MCF 10A (cell line): ENCODE measurements around the gene IFNA6. TPM values are rescaled to one million over a fixed set of nuclear protein-coding genes. Genes with fewer than 3 reads are reported as not detected.
"Not testable (repeated sequence)": the region's sequence is repeated elsewhere in the genome, so short reads cannot be mapped to it uniquely, and the experiment has no call there.

Experiments
- BruUV-seq: library from RNA; stranded (reverse); fragments of 400-500 nt; replicated peaks from 2 replicates; lab custom pipeline; 2021; lab: Mats Ljungman, UMichigan
- CTCF ChIA-PET: fragments of 300-600 bp; sonication (Branson Sonifier 250); formaldehyde crosslinking; extraction: SDS; loops from one replicate; lab custom pipeline; 2021; ENCODE audit warnings: antibody characterized with exemption, inconsistent platforms; lab: Yijun Ruan, JAX
- POLR2A ChIA-PET: fragments of 300-600, 350-650 bp; sonication (Branson Sonifier 250); formaldehyde crosslinking; extraction: SDS; loops from one replicate; lab custom pipeline; 2020; ENCODE audit warnings: antibody characterized with exemption, inconsistent platforms; lab: Yijun Ruan, JAX
- DNase-seq: peaks from one replicate; pipeline ENCODE4 v3.0.0-alpha.2; 2018; ENCODE audit not compliant: unreplicated experiment
- H3K27ac Mint-ChIP-seq: one replicate; pipeline ENCODE4 v1.8.0; 2022; ENCODE audit warnings: mild to moderate bottlenecking, low read depth, mixed read lengths; ENCODE audit not compliant: unreplicated experiment
- H3K27me3 Mint-ChIP-seq: one replicate; pipeline ENCODE4 v1.8.0; 2022; ENCODE audit warnings: mixed read lengths; ENCODE audit not compliant: insufficient read depth, unreplicated experiment
- H3K36me3 Mint-ChIP-seq: one replicate; pipeline ENCODE4 v1.8.0; 2022; ENCODE audit warnings: mild to moderate bottlenecking, moderate library complexity, mixed read lengths; ENCODE audit not compliant: insufficient read depth, unreplicated experiment
- H3K4me1 Mint-ChIP-seq: one replicate; pipeline ENCODE4 v1.8.0; 2022; ENCODE audit warnings: mixed read lengths; ENCODE audit not compliant: insufficient read depth, unreplicated experiment
- H3K4me3 Mint-ChIP-seq: one replicate; pipeline ENCODE4 v1.8.0; 2022; ENCODE audit warnings: mild to moderate bottlenecking, moderate library complexity, mixed read lengths; ENCODE audit not compliant: unreplicated experiment
- H3K9me3 Mint-ChIP-seq: one replicate; pipeline ENCODE4 v1.8.0; 2022; ENCODE audit warnings: mixed read lengths; ENCODE audit not compliant: unreplicated experiment
- CTCF ChIP-seq: fragments of 200-600 bp; IDR thresholded peaks from one replicate; pipeline ENCODE4 v1.8.0; 2022; ENCODE audit warnings: antibody characterized with exemption, mild to moderate bottlenecking; ENCODE audit not compliant: unreplicated experiment
- intact Hi-C: fragments of 100-400 bp; cut with micrococcal nuclease; formaldehyde crosslinking; loops from 2 replicates; pipeline ENCODE4 v1.14.1; 2022
- total RNA-seq: library from RNA; stranded (reverse); gene quantifications from 2 replicates; pipeline ENCODE4 v1.2.3, GENCODE V29; 2022

IFNA6 gene
- total RNA-seq, 1 experiment from 2014 or later, result not detected

- H3K27ac Mint-ChIP-seq, result no peak within 1 kb of the TSS
- TF ChIP-seq CTCF, result no peak
- H3K27me3 Mint-ChIP-seq, result peaks cover 66% of the 10 kb centered on the region
- no TSS peak for BruUV-seq
- no peaks in the 10 kb centered on the region for H3K9me3 Mint-ChIP-seq
- no peak within 1 kb of the TSS for H3K4me3 Mint-ChIP-seq
- no peak for DNase-seq
- no peaks in the 10 kb centered on the region for H3K4me1 Mint-ChIP-seq
- CTCF ChIA-PET, result no interaction called here
- H3K36me3 Mint-ChIP-seq, result no peaks in the 10 kb centered on the region
- intact Hi-C loops, result no loop called here
- POLR2A ChIA-PET, result interaction anchor here (1.1 kb wide), 1 partner anchor 11 kb away, joined by 3 read pairs; no protein-coding TSS in a partner anchor
Measured at GRCh38 chr9:21367957-21368356, 17.3 kb upstream of the IFNA6 start, which contains the start of gene IFNA13. Gene IFNA13 (minus strand): TSS chr9:21368057. CDS start chr9:21368010, 47 bp downstream.

GRCh38 chr9:21367169-21367568 is 16.5 kb upstream of the IFNA6 start:
- intact Hi-C loops, POLR2A ChIA-PET, H3K4me3 Mint-ChIP-seq, BruUV-seq, H3K36me3 Mint-ChIP-seq, H3K4me1 Mint-ChIP-seq, H3K27ac Mint-ChIP-seq, CTCF ChIA-PET, DNase-seq, H3K9me3 Mint-ChIP-seq: not testable (repeated sequence)
- H3K27me3 Mint-ChIP-seq, result peaks cover 59% of the 10 kb centered on the region

DNA sequence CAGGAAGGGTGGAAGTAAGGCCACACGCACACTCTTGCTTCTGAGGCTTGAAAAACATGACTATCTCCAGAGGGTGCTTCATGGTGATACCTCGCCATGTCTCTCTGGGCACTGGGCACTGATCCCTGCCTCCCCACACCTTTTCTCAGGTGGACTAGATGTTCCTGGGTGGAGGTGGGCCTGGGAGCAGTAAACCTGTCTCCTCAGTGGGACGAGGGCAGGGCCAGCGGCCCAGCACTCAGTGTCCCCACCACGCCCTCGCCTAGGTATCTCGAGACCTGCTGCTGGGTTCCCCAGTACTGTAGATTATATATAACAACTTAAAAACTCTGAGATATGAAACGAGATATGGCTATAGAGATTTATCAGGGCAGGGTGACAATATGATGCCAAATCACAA is 11.6 kb upstream of the IFNA6 start:
- no peak overlapping the region for H3K27ac Mint-ChIP-seq
- POLR2A ChIA-PET, result no interaction called here
- DNase-seq, result no peak
- no peaks in the 10 kb centered on the region for H3K36me3 Mint-ChIP-seq
- H3K27me3 Mint-ChIP-seq, result peaks cover 38% of the 10 kb centered on the region
- no peak overlapping the region for H3K4me3 Mint-ChIP-seq
- intact Hi-C loops, result no loop called here
- no peak for TF ChIP-seq CTCF
- no peaks in the 10 kb centered on the region for H3K9me3 Mint-ChIP-seq
- H3K4me1 Mint-ChIP-seq, result no peaks in the 10 kb centered on the region
- CTCF ChIA-PET, result interaction anchor here (0.6 kb wide), 1 partner anchor 72 kb away, joined by 3 read pairs; no protein-coding TSS in a partner anchor
- BruUV-seq, result no TSS peak

DNA sequence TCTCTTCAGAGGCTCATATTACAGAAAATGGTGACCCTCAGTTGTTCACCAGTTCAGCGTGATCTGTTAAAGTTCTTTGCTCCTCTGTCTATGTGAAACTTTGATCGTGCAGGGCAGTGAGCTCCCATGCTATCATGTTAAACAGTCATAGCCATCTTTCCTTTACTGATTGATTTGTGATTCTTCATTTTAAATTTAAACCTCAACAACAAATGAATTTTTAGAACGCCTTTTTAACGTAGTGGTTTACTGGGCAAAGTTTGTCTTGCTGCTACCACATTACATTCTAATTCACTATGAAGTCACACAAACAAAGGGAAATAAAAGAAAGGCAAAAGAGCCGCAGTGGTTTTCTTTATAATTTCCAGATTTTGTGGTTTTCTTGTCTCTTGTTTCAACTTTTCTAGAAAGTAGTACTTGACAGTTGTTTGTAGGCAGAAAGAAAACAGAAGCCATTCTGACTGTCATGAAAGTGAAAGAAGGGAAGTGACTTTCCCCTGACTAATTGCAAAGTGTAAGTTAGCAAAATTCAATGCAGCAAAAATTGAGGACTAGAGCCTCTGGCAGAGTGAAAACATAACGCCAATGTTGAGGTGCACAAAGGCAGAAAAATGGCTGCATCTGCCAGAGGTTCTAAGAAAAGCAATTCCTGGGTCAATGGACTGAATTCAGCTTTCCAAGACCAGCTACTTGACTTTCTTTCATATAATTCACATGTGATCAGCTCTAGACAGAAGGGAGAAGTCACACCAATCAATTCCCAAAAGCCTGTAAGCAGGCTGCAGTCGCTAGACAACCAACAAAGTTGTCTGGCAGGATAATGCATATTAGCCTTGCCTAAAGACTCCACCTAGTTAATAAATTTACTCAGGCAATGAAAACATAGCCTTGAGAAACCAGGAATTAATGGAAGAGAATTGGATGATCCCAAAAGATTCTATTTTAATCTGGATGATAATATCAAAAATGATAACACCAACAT is 7.1 kb upstream of the IFNA6 start:
- Mint-ChIP-seq H3K9me3 (peaks cover 7% of the 10 kb centered on the region), H3K27ac (no peak overlapping the region), H3K4me3 (no peak overlapping the region), H3K36me3 (no peaks in the 10 kb centered on the region), H3K4me1 (no peaks in the 10 kb centered on the region), H3K27me3 (peaks cover 30% of the 10 kb centered on the region)
- POLR2A ChIA-PET, result no interaction called here
- CTCF ChIA-PET, result no interaction called here
- no TSS peak for BruUV-seq
- DNase-seq, result no peak
- intact Hi-C loops, result no loop called here
- no peak for TF ChIP-seq CTCF
